HepG2 (cell line): ENCODE data around the gene RASSF7. TPM values are rescaled to one million over a fixed set of nuclear protein-coding genes. Genes with fewer than 3 reads are reported as not detected.
A peak's percentile ranks its signal among the peaks of the same experiment; 100 is the strongest.

Experiments used
- DNMT1 ChIP-seq: sonication (generic); formaldehyde crosslinking; IDR thresholded peaks from 2 replicates; pipeline ENCODE4 v1.5.1; 2020; ENCODE audit warnings: mild to moderate bottlenecking, missing genetic modification reagents
- GABPA ChIP-seq, 2 experiments: IDR thresholded peaks; 2 replicates each; pipeline ENCODE4 v1.6.1; 2011 to 2016; ENCODE audit warnings: low read depth in 2 of 2, low read length in 1 of 2, missing biosample characterization in 1 of 2, missing genetic modification characterization in 1 of 2
- GATA4 ChIP-seq: sonication (generic); IDR thresholded peaks from 2 replicates; pipeline ENCODE4 v1.6.1; 2016; ENCODE audit warnings: antibody characterized with exemption, low read depth, borderline replicate concordance
- GFI1 ChIP-seq: sonication (generic); formaldehyde crosslinking; IDR thresholded peaks from 2 replicates; pipeline ENCODE4 v1.5.0; 2020; ENCODE audit warnings: missing genetic modification reagents, mild to moderate bottlenecking, borderline replicate concordance
- IRX3 ChIP-seq: sonication (generic); formaldehyde crosslinking; IDR thresholded peaks from 2 replicates; pipeline ENCODE4 v1.8.1; 2023; ENCODE audit warnings: mild to moderate bottlenecking, low read depth, missing genetic modification reagents, borderline replicate concordance
- MATR3 ChIP-seq: sonication (generic); formaldehyde crosslinking; IDR thresholded peaks from 2 replicates; pipeline ENCODE4 v1.4.0; 2020; ENCODE audit warnings: missing genetic modification reagents
- MXI1 ChIP-seq: IDR thresholded peaks from 3 replicates; pipeline ENCODE4 v1.6.1; 2012; ENCODE audit warnings: low read depth, low read length, inconsistent platforms, borderline replicate concordance
- NFE2L1 ChIP-seq: sonication (generic); formaldehyde crosslinking; IDR thresholded peaks from 2 replicates; pipeline ENCODE4 v1.4.0; 2020; ENCODE audit warnings: missing genetic modification reagents, mild to moderate bottlenecking, borderline replicate concordance
- PAX8 ChIP-seq: sonication (generic); formaldehyde crosslinking; IDR thresholded peaks from 2 replicates; pipeline ENCODE4 v1.8.0; 2022; ENCODE audit warnings: mild to moderate bottlenecking, missing genetic modification reagents, borderline replicate concordance
- PCBP2 ChIP-seq: fragments of 200-400 bp; formaldehyde crosslinking; optimal IDR thresholded peaks from 2 replicates; pipeline ENCODE3; 2018; ENCODE audit warnings: low read length, low read depth; ENCODE audit not compliant: poor library complexity, severe bottlenecking
- RFXAP ChIP-seq: sonication (generic); formaldehyde crosslinking; IDR thresholded peaks from 2 replicates; pipeline ENCODE4 v1.4.0; 2020; ENCODE audit warnings: missing genetic modification reagents, borderline replicate concordance
- SRSF4 ChIP-seq: fragments of 200-400 bp; formaldehyde crosslinking; IDR thresholded peaks from one replicate; pipeline ENCODE4 v1.6.1; 2018; ENCODE audit warnings: mild to moderate bottlenecking, low read depth, low read length, moderate library complexity; ENCODE audit not compliant: poor library complexity, severe bottlenecking
- XRCC5 ChIP-seq: fragments of 200-400 bp; formaldehyde crosslinking; optimal IDR thresholded peaks from 2 replicates; pipeline ENCODE3; 2017; ENCODE audit warnings: mild to moderate bottlenecking, low read length
- ZNF138 ChIP-seq: sonication (generic); formaldehyde crosslinking; IDR thresholded peaks from 2 replicates; pipeline ENCODE4 v1.5.0; 2020; ENCODE audit warnings: mild to moderate bottlenecking, low read depth, missing genetic modification reagents
- ZNF264 ChIP-seq: sonication (generic); formaldehyde crosslinking; IDR thresholded peaks from 2 replicates; pipeline ENCODE4 v1.4.0; 2020; ENCODE audit warnings: missing genetic modification reagents
- ZNF850 ChIP-seq: sonication (generic); formaldehyde crosslinking; conservative IDR thresholded peaks from 2 replicates; pipeline ENCODE4 v1.9.0; 2021; ENCODE audit warnings: mild to moderate bottlenecking, missing genetic modification reagents
- polyA plus RNA-seq, 8 experiments: library from polyadenylated mRNA; depleted of rRNA in 3 of 8; stranded (reverse) in 7 of 8; unstranded in 1 of 8; fragments of >200 nt; fragmentation: Illumina TruSeq in 4 of 8; extraction: Trizol in 4 of 8; gene quantifications; 2 replicates each; pipeline versions ENCODE4 v1.2.1 to v1.2.3, GENCODE V29; 2011 to 2016; ENCODE audit warnings: low read depth in 4 of 8, missing spikeins in 1 of 8, mixed read lengths in 1 of 8; ENCODE audit not compliant: insufficient read depth in 1 of 8
- total RNA-seq, 5 experiments: library from RNA; depleted of rRNA; stranded (reverse); fragments of >200 nt; fragmentation: Illumina TruSeq; extraction: Trizol; gene quantifications; 2 replicates each; pipeline ENCODE4 v1.2.3, GENCODE V29; 2016; ENCODE audit warnings: low read depth in 1 of 5
- TF ChIP-seq, protein P1 (sequence below): sonication (generic); formaldehyde crosslinking; conservative IDR thresholded peaks from 2 replicates; pipeline ENCODE4 v1.4.0; 2020; ENCODE audit warnings: missing genetic modification reagents
- TF ChIP-seq, protein P2 (sequence below), 2 experiments: sonication (generic) in 1 of 2; formaldehyde crosslinking in 1 of 2; IDR thresholded peaks; 2 replicates each; pipeline versions ENCODE4 v1.4.0 to v1.6.1; 2016 to 2020; ENCODE audit warnings: borderline replicate concordance in 1 of 2, low read depth in 1 of 2, mild to moderate bottlenecking in 1 of 2, missing genetic modification reagents in 1 of 2
- TF ChIP-seq, protein P3 (sequence below): sonication (generic); formaldehyde crosslinking; IDR thresholded peaks from 2 replicates; pipeline ENCODE4 v1.5.0; 2020; ENCODE audit warnings: mild to moderate bottlenecking, missing genetic modification reagents

RASSF7 gene
- total and polyA plus RNA-seq, 2 of the 13 experiments (the other 11 are each of a cell fraction or from before 2014, with no cell fraction given): 20.2 to 28.6 TPM

DNA sequence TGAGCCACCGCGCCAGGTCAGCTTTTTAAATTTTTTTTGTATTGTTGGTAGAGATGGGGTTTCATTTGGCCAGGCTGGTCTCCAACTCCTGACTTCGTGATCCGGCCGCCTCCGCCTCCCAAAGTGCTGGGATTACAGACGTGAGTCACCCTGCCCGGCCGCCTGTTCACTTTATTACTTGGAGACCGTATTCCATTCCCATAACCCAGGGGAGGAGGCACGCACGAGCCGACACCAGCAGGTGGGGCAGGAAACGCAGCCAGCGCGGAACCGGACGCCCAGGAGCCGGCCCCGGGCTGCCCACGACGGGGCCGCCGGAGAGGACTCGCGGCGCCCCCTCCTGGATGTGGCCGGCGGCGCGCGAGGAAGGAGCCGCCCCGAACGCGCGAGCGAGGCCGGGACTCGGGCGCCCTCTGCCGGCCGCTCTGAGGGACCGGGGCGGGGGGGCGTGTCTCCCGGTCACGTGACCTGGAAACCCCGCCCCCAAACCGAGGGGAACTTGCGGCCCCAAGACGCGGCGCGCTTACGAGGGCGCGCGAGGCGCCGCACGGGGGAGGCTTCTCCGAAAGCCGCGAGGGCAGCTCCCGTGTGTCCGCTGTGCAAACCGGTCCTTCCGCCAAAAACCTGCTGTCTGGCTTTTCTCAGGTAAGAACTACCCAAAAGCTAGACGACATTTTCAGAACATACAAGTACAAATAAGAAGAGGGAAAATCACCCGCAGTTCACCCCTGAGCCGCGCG is 42.1 kb upstream of the RASSF7 start (continued):
- TF ChIP-seq, protein P1, sequence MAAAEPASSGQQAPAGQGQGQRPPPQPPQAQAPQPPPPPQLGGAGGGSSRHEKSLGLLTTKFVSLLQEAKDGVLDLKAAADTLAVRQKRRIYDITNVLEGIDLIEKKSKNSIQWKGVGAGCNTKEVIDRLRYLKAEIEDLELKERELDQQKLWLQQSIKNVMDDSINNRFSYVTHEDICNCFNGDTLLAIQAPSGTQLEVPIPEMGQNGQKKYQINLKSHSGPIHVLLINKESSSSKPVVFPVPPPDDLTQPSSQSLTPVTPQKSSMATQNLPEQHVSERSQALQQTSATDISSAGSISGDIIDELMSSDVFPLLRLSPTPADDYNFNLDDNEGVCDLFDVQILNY: 0 out of 2 replicates have a peak, but pooled peaks have one; percentile 14
- TF ChIP-seq GATA4: no peak
- TF ChIP-seq DNMT1 (CRISPR knock-in tag): 0 out of 2 replicates have a peak, but pooled peaks have one; percentile 76
- no peak for TF ChIP-seq ZNF138 (CRISPR knock-in tag)
- peak; percentile 81; the same call in 1 of the 3 replicates for TF ChIP-seq MXI1
- TF ChIP-seq, protein P2, sequence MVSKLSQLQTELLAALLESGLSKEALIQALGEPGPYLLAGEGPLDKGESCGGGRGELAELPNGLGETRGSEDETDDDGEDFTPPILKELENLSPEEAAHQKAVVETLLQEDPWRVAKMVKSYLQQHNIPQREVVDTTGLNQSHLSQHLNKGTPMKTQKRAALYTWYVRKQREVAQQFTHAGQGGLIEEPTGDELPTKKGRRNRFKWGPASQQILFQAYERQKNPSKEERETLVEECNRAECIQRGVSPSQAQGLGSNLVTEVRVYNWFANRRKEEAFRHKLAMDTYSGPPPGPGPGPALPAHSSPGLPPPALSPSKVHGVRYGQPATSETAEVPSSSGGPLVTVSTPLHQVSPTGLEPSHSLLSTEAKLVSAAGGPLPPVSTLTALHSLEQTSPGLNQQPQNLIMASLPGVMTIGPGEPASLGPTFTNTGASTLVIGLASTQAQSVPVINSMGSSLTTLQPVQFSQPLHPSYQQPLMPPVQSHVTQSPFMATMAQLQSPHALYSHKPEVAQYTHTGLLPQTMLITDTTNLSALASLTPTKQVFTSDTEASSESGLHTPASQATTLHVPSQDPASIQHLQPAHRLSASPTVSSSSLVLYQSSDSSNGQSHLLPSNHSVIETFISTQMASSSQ (IDR thresholded peaks at IDR 0.05; ENCODE audit: low read depth): no peak
- TF ChIP-seq, protein P2 (CRISPR knock-in tag; IDR thresholded peaks at IDR 0.05; ENCODE audit: borderline replicate concordance): peak; percentile 40; the same call in 1 of the 2 replicates
- TF ChIP-seq PCBP2: no peak
- TF ChIP-seq PAX8 (CRISPR knock-in tag): no peak
- no peak; the same call in 1 of the 2 replicates for TF ChIP-seq RFXAP (CRISPR knock-in tag)
- TF ChIP-seq ZNF850 (CRISPR knock-in tag): 0 out of 2 replicates have a peak, but pooled peaks have one; percentile 79
- TF ChIP-seq ZNF264: no peak
- TF ChIP-seq IRX3 (CRISPR knock-in tag): no peak
- no peak for TF ChIP-seq GFI1 (CRISPR knock-in tag)
- peak; percentile 93 for TF ChIP-seq XRCC5
- TF ChIP-seq MATR3 (CRISPR knock-in tag): no peak
- no peak; the same call in 1 of the 2 replicates for TF ChIP-seq GABPA (IDR thresholded peaks at IDR 0.05; ENCODE audit: low read depth, low read length)
- peak; percentile 44; the same call in 1 of the 2 replicates for TF ChIP-seq GABPA (CRISPR knock-in tag; IDR thresholded peaks at IDR 0.05; ENCODE audit: low read depth)
- TF ChIP-seq, protein P3, sequence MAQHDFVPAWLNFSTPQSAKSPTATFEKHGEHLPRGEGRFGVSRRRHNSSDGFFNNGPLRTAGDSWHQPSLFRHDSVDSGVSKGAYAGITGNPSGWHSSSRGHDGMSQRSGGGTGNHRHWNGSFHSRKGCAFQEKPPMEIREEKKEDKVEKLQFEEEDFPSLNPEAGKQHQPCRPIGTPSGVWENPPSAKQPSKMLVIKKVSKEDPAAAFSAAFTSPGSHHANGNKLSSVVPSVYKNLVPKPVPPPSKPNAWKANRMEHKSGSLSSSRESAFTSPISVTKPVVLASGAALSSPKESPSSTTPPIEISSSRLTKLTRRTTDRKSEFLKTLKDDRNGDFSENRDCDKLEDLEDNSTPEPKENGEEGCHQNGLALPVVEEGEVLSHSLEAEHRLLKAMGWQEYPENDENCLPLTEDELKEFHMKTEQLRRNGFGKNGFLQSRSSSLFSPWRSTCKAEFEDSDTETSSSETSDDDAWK (CRISPR knock-in tag): no peak
- no peak for TF ChIP-seq SRSF4
- no peak for TF ChIP-seq NFE2L1 (CRISPR knock-in tag)
